ENCODE measurements around the gene KLRD1. TPM values are rescaled to one million over a fixed set of nuclear protein-coding genes. Genes with fewer than 3 reads are reported as not detected.

The KLRD1 gene
- total RNA-seq, 1 experiment from 2014 or later = not detected

DNA sequence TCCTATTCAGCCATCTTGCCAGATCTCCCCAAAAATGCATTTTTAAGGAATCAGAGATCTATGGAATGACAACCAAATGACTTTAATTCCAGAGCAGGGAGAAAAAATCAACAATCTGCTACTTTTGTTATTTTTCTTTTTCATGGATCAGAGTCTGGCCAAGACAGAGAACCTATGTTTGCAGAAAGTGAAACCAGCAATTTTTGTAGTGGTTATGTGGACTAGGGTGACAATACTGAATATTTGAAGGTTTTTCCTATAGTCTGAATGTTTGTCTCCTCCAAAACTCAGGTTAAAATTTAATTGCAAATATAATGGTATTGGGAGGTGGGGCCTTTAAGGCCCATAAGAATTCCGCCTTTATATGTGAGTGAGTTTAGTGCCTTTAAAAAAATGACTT is 51.3 kb downstream of the KLRD1 start:
- CTCF ChIA-PET = no interaction called here
- intact Hi-C loops (cut with micrococcal nuclease) = no loop called here
- H3K4me1 ChIP-seq (ENCODE audit: insufficient read depth, low read length) = peaks cover 45% of the 10 kb centered on the region
- H3K9me2 ChIP-seq (replicated peaks; ENCODE audit: low read length) = no peaks in the 10 kb centered on the region
- no TSS peak for BruUV-seq (replicated peaks)
- POLR2A ChIA-PET (ENCODE audit: unreplicated experiment) = no interaction called here
- no peak overlapping the region for H3K27ac ChIP-seq (ENCODE audit: low read length)
- no peaks in the 10 kb centered on the region for H3K36me3 ChIP-seq (ENCODE audit: low read depth, low read length)
- H2AFZ ChIP-seq (ENCODE audit: low read length) = no peak overlapping the region
- H3F3A ChIP-seq (ENCODE audit: low read length, unreplicated experiment) = peaks cover 5% of the 10 kb centered on the region
- H3K9ac ChIP-seq (ENCODE audit: low read length) = no peak overlapping the region
- DNase-seq (no peak), ATAC-seq (no peak)
- TF ChIP-seq EZH2phosphoT487 (IDR thresholded peaks at IDR 0.05; ENCODE audit: borderline replicate concordance, low read length) = no peak
- TF ChIP-seq EZH2 (IDR thresholded peaks at IDR 0.05; ENCODE audit: low read length, unreplicated experiment) = no peak
- no peak for TF ChIP-seq CTCF (conservative IDR thresholded peaks at IDR 0.05; ENCODE audit: low read depth, low read length)
- H3K9me3 ChIP-seq (ENCODE audit: low read length) = no peaks in the 10 kb centered on the region
- H3K79me2 ChIP-seq (ENCODE audit: low read length) = no peaks in the 10 kb centered on the region
- no peaks in the 10 kb centered on the region for H3K27me3 ChIP-seq (ENCODE audit: low read length)
- H4K20me1 ChIP-seq (ENCODE audit: low read length) = no peaks in the 10 kb centered on the region
- H3K4me3 ChIP-seq (ENCODE audit: low read length) = no peak overlapping the region
- H3K4me2 ChIP-seq (ENCODE audit: low read length) = no peak overlapping the region

DNA sequence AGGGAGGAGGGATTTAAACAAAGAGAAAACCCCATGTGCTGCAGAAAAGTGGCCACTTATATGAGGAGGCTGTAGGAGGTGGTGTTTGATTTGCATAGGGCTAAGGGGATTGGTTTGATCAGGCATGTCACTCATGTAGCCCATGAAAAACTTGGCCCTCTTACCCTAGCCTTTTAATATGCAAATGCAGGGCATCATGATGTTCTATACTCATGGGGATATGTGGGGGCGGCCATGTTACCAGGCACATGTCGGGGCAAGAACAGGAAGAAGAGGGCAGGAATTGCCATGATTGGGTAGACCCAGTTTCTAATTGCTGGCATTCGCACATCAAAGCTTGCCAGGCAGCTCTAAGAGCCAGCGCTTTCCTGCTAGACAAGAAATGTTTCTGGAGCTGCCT is 53.4 kb downstream of the KLRD1 start:
- no peaks in the 10 kb centered on the region for H3K27me3 ChIP-seq (ENCODE audit: low read length)
- CTCF ChIA-PET = no interaction called here
- H3K4me3 ChIP-seq (ENCODE audit: low read length) = peak overlapping the region; percentile 40
- peak overlapping the region; percentile 80 for H3K27ac ChIP-seq (ENCODE audit: low read length)
- peak overlapping the region; percentile 44 for H3K9ac ChIP-seq (ENCODE audit: low read length)
- H3K9me3 ChIP-seq (ENCODE audit: low read length) = no peaks in the 10 kb centered on the region
- POLR2A ChIA-PET (ENCODE audit: unreplicated experiment) = no interaction called here
- ATAC-seq (no peak), DNase-seq (peak; percentile 8)
- H3K4me1 ChIP-seq (ENCODE audit: insufficient read depth, low read length) = peaks cover 42% of the 10 kb centered on the region
- no peaks in the 10 kb centered on the region for H3K79me2 ChIP-seq (ENCODE audit: low read length)
- peaks cover 5% of the 10 kb centered on the region for H3F3A ChIP-seq (ENCODE audit: low read length, unreplicated experiment)
- TF ChIP-seq EZH2phosphoT487 (IDR thresholded peaks at IDR 0.05; ENCODE audit: borderline replicate concordance, low read length) (no peak), EZH2 (IDR thresholded peaks at IDR 0.05; ENCODE audit: low read length, unreplicated experiment) (no peak), CTCF (conservative IDR thresholded peaks at IDR 0.05; ENCODE audit: low read depth, low read length) (no peak)
- H4K20me1 ChIP-seq (ENCODE audit: low read length) = no peaks in the 10 kb centered on the region
- H3K9me2 ChIP-seq (replicated peaks; ENCODE audit: low read length) = no peaks in the 10 kb centered on the region
- H3K4me2 ChIP-seq (ENCODE audit: low read length) = peak overlapping the region; percentile 93
- intact Hi-C loops (cut with micrococcal nuclease) = loop anchor here (10.0 kb wide), 1 partner anchor 144 kb away; the partner anchor contains the start of gene EIF2S3B
- H3K36me3 ChIP-seq (ENCODE audit: low read depth, low read length) = no peaks in the 10 kb centered on the region
- no TSS peak for BruUV-seq (replicated peaks)
- H2AFZ ChIP-seq (ENCODE audit: low read length) = peak overlapping the region; percentile 69

DNA sequence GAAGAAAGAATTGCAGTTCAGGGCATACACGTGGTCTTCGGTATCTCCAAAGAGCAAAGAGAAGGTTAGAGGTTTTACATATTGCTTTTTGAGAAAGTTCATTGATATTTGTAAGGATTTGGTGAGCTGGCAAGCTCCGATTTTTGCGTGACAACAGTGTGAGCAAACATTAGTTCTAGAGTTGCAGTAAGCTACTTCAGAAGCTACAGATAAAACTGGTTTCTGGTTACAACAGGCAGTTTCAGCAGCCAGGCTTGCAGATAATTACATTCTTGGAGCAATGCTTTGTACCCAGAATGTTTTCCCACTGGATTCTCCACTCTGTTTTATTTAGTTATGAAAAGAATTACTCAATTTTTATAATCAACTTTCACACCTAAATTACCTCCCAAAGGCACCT is 54.0 kb downstream of the KLRD1 start:
- H3K27me3 ChIP-seq (ENCODE audit: low read length) = no peaks in the 10 kb centered on the region
- no peaks in the 10 kb centered on the region for H3K9me3 ChIP-seq (ENCODE audit: low read length)
- no peaks in the 10 kb centered on the region for H3K9me2 ChIP-seq (replicated peaks; ENCODE audit: low read length)
- intact Hi-C loops (cut with micrococcal nuclease) = loop anchor here (10.0 kb wide), 1 partner anchor 143 kb away; the partner anchor contains the start of gene EIF2S3B
- no peaks in the 10 kb centered on the region for H3K79me2 ChIP-seq (ENCODE audit: low read length)
- H3K4me3 ChIP-seq (ENCODE audit: low read length) = peak overlapping the region; percentile 40
- H4K20me1 ChIP-seq (ENCODE audit: low read length) = no peaks in the 10 kb centered on the region
- H2AFZ ChIP-seq (ENCODE audit: low read length) = peak overlapping the region; percentile 69
- H3K4me1 ChIP-seq (ENCODE audit: insufficient read depth, low read length) = peaks cover 47% of the 10 kb centered on the region
- peak; percentile 66 for DNase-seq
- peaks cover 5% of the 10 kb centered on the region for H3F3A ChIP-seq (ENCODE audit: low read length, unreplicated experiment)
- peak overlapping the region; percentile 80 for H3K27ac ChIP-seq (ENCODE audit: low read length)
- no peaks in the 10 kb centered on the region for H3K36me3 ChIP-seq (ENCODE audit: low read depth, low read length)
- H3K4me2 ChIP-seq (ENCODE audit: low read length) = peak overlapping the region; percentile 93
- no peak for TF ChIP-seq EZH2 (IDR thresholded peaks at IDR 0.05; ENCODE audit: low read length, unreplicated experiment)
- TF ChIP-seq EZH2phosphoT487 (IDR thresholded peaks at IDR 0.05; ENCODE audit: borderline replicate concordance, low read length) = no peak
- no peak for TF ChIP-seq CTCF (conservative IDR thresholded peaks at IDR 0.05; ENCODE audit: low read depth, low read length)
- no TSS peak for BruUV-seq (replicated peaks)
- ChIA-PET POLR2A (ENCODE audit: unreplicated experiment) (no interaction called here), CTCF (no interaction called here)
- ATAC-seq = peak; percentile 18
- peak overlapping the region; percentile 44 for H3K9ac ChIP-seq (ENCODE audit: low read length)
